GM18511 (cell line): ENCODE results near the gene SLC5A1.

ENCODE experiments used
- ATAC-seq: cut with Tn5 transposase; IDR thresholded peaks from one replicate; pipeline ENCODE4 v1.9.1; 2021; ENCODE audit warnings: mild to moderate bottlenecking, moderate library complexity; ENCODE audit not compliant: unreplicated experiment

Gene SLC5A1

GRCh38 chr22:32050678-32051515 is 7.8 kb downstream of the SLC5A1 start:
- no peak for ATAC-seq

- ATAC-seq = no peak
These were observed 9.2 kb downstream of the SLC5A1 start for GRCh38 chr22:32052244-32052643.

- no peak for ATAC-seq
These were observed 10.1 kb downstream of the SLC5A1 start for GRCh38 chr22:32052936-32053791.

GRCh38 chr22:32055069-32055468 is 12.0 kb downstream of the SLC5A1 start:
- ATAC-seq = no peak

GRCh38 chr22:32058656-32059260 is 15.7 kb downstream of the SLC5A1 start:
- ATAC-seq = no peak

GRCh38 chr22:32059426-32059825 is 16.4 kb downstream of the SLC5A1 start:
- no peak for ATAC-seq

- no peak for ATAC-seq
These were observed 20.6 kb downstream of the SLC5A1 start for GRCh38 chr22:32063701-32064100.

GRCh38 chr22:32066820-32067219 is 23.8 kb downstream of the SLC5A1 start:
- no peak for ATAC-seq

GRCh38 chr22:32067613-32068012 is 24.6 kb downstream of the SLC5A1 start:
- no peak for ATAC-seq

GRCh38 chr22:32069579-32070372 is 26.7 kb downstream of the SLC5A1 start:
- no peak for ATAC-seq

- no peak for ATAC-seq
These were observed 30.2 kb downstream of the SLC5A1 start for GRCh38 chr22:32073262-32073661.

GRCh38 chr22:32073823-32074380 is 30.8 kb downstream of the SLC5A1 start:
- ATAC-seq = no peak

GRCh38 chr22:32075997-32076760 is 33.1 kb downstream of the SLC5A1 start:
- ATAC-seq = no peak

GRCh38 chr22:32076761-32077084 is 33.7 kb downstream of the SLC5A1 start:
- no peak for ATAC-seq

- ATAC-seq = no peak
These were observed 34.1 kb downstream of the SLC5A1 start for GRCh38 chr22:32077151-32077550.

- ATAC-seq = no peak
These were observed 36.3 kb downstream of the SLC5A1 start for GRCh38 chr22:32079130-32080089.

- ATAC-seq = no peak
These were observed 37.8 kb downstream of the SLC5A1 start for GRCh38 chr22:32080904-32081303.

GRCh38 chr22:32082331-32082730 is 39.3 kb downstream of the SLC5A1 start:
- no peak for ATAC-seq

GRCh38 chr22:32083000-32083399 is 39.9 kb downstream of the SLC5A1 start:
- no peak for ATAC-seq
